ENCODE measurements around the gene SLC6A11. TPM values are rescaled to one million over a fixed set of nuclear protein-coding genes. Genes with fewer than 3 reads are reported as not detected.

Gene SLC6A11
- total RNA-seq, 1 donor = not detected

DNA sequence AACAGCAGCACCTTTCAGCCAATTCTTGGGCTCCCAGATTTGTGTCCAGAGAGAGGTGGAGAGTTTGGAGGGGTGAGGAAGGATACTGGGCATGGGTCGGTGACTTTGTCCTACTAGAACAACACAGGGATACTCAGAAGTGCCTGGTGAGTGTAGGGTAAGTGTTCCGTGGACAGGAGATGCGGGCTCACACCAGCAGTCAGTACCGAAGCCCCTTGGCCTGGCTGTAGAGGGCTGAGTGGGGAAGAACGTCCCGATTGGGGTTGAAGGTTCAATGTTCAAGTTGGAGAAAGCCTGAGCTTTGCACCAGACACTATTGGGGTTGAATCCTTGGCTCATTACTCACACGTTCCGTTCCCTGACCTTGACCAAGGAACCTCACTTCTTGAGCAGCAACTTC is 40.8 kb upstream of the SLC6A11 start:
- Histone ChIP-seq H3K36me3 (ENCODE audit: insufficient read depth, low read length) (no peaks in the 10 kb centered on the region), H3K4me1 (ENCODE audit: insufficient read depth, low read length) (no peaks in the 10 kb centered on the region), H3K79me2 (ENCODE audit: insufficient read depth, low read length) (no peaks in the 10 kb centered on the region), H3K4me2 (ENCODE audit: insufficient read depth, low read length) (no peak overlapping the region), H3K27me3 (ENCODE audit: insufficient read depth, low read length) (peaks cover 10% of the 10 kb centered on the region), H4K20me1 (ENCODE audit: insufficient read depth, low read length) (no peaks in the 10 kb centered on the region), H2AFZ (ENCODE audit: low read length) (no peak overlapping the region), H3K9me3 (ENCODE audit: low read depth, low read length) (no peaks in the 10 kb centered on the region), H3K27ac (ENCODE audit: low read depth, low read length) (no peak overlapping the region), H3K4me3 (ENCODE audit: insufficient read depth, low read length) (no peak overlapping the region)
- TF ChIP-seq, protein P1, sequence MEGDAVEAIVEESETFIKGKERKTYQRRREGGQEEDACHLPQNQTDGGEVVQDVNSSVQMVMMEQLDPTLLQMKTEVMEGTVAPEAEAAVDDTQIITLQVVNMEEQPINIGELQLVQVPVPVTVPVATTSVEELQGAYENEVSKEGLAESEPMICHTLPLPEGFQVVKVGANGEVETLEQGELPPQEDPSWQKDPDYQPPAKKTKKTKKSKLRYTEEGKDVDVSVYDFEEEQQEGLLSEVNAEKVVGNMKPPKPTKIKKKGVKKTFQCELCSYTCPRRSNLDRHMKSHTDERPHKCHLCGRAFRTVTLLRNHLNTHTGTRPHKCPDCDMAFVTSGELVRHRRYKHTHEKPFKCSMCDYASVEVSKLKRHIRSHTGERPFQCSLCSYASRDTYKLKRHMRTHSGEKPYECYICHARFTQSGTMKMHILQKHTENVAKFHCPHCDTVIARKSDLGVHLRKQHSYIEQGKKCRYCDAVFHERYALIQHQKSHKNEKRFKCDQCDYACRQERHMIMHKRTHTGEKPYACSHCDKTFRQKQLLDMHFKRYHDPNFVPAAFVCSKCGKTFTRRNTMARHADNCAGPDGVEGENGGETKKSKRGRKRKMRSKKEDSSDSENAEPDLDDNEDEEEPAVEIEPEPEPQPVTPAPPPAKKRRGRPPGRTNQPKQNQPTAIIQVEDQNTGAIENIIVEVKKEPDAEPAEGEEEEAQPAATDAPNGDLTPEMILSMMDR (IDR thresholded peaks at IDR 0.05; ENCODE audit: extremely low read depth, low read depth, low read length) = no peak
- DNase-seq (ENCODE audit: insufficient read length, low spot score, missing footprints) = no peak

DNA sequence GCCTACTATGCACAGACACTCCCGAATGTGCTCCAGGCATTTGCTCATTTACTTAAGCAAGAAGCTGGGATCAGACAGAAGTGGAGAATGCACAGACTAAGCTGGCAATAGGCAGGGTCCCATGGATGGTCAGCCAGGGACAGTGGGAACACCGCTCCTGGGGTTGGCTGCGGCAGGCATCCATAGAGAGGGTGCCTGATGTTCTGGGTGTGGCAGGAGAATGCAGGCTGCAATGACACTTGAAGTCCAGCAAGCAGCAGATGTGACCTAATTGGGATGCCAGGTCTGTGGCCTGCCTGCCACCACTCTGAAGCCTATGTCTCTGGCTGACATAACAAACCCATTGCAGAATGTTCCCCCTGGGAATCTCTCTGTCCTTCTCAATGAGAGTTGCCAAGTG is 40.2 kb upstream of the SLC6A11 start:
- H3K79me2 ChIP-seq (ENCODE audit: insufficient read depth, low read length) = no peaks in the 10 kb centered on the region
- no peaks in the 10 kb centered on the region for H4K20me1 ChIP-seq (ENCODE audit: insufficient read depth, low read length)
- H3K27me3 ChIP-seq (ENCODE audit: insufficient read depth, low read length) = peaks cover 10% of the 10 kb centered on the region
- no peak overlapping the region for H3K4me3 ChIP-seq (ENCODE audit: insufficient read depth, low read length)
- H3K36me3 ChIP-seq (ENCODE audit: insufficient read depth, low read length) = no peaks in the 10 kb centered on the region
- TF ChIP-seq, protein P1 (IDR thresholded peaks at IDR 0.05; ENCODE audit: extremely low read depth, low read depth, low read length) = no peak
- no peak overlapping the region for H3K27ac ChIP-seq (ENCODE audit: low read depth, low read length)
- no peak overlapping the region for H2AFZ ChIP-seq (ENCODE audit: low read length)
- no peak overlapping the region for H3K4me2 ChIP-seq (ENCODE audit: insufficient read depth, low read length)
- DNase-seq (ENCODE audit: insufficient read length, low spot score, missing footprints) = peak; percentile 62
- no peaks in the 10 kb centered on the region for H3K4me1 ChIP-seq (ENCODE audit: insufficient read depth, low read length)
- no peaks in the 10 kb centered on the region for H3K9me3 ChIP-seq (ENCODE audit: low read depth, low read length)

DNA sequence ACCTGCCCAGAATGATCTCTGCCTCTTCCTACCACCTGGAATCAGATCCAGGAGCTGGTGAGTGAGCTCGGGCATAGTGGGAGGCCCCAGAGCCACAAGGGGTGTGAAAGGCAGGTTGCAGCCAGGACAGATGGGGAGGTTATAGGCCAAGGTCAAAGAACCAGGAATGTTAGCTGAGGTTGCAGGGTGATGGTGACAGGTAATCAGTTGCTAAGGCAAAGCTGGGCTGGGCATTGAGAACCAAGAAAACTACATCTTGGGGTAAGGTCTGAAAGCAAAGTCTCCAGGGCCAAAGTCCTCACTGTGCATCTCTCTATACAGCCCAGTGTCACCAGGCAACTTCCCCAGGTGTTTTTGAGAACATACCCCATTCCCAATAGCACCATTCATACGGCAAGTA is 38.4 kb upstream of the SLC6A11 start:
- Histone ChIP-seq H3K79me2 (ENCODE audit: insufficient read depth, low read length) (no peaks in the 10 kb centered on the region), H3K36me3 (ENCODE audit: insufficient read depth, low read length) (no peaks in the 10 kb centered on the region), H3K4me1 (ENCODE audit: insufficient read depth, low read length) (no peaks in the 10 kb centered on the region), H3K27me3 (ENCODE audit: insufficient read depth, low read length) (peaks cover 3% of the 10 kb centered on the region), H3K4me3 (ENCODE audit: insufficient read depth, low read length) (no peak overlapping the region), H4K20me1 (ENCODE audit: insufficient read depth, low read length) (no peaks in the 10 kb centered on the region), H3K27ac (ENCODE audit: low read depth, low read length) (no peak overlapping the region), H2AFZ (ENCODE audit: low read length) (no peak overlapping the region), H3K9me3 (ENCODE audit: low read depth, low read length) (no peaks in the 10 kb centered on the region), H3K4me2 (ENCODE audit: insufficient read depth, low read length) (no peak overlapping the region)
- TF ChIP-seq, protein P1 (IDR thresholded peaks at IDR 0.05; ENCODE audit: extremely low read depth, low read depth, low read length) = no peak
- no peak for DNase-seq (ENCODE audit: insufficient read length, low spot score, missing footprints)

DNA sequence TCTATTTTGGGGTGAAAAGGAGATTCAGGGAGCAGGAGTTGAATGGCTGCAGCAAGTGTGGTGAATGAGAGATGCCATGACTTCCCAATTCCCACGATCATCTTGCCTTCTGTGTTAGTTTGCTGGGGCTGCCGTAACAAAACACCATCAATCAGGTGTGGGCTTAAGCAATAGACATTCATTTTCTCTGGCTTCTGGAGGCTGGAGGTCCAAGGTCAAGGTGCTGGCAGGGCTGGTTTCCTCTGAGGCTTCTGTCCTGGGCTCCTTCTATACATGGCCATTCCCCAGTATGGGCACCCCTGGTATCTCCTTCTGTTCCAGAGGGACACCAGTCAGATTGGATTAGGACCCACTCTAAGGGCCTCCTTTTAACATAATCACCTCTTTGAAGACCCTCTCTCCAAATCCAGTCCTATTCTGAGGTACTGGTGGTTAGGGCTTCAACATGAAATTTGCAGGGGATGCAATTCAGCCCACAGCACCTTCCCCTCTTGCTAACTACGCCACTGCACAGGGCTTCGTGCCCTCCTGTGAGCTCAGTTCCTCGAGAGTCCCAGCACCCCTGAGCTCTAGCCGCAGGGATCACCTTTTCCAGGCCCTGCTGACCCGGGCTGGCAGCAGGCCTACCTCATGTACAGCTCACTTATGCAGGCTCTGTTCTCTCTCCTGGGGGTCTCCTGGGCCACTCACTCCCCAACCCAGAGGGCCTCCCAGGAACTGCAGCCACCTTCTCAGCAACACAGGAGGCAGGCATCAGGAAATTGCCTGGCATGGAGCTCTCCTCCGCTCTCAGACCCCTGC is 37.3 kb upstream of the SLC6A11 start:
- H3K27ac ChIP-seq (ENCODE audit: low read depth, low read length) = no peak overlapping the region
- no peaks in the 10 kb centered on the region for H3K79me2 ChIP-seq (ENCODE audit: insufficient read depth, low read length)
- TF ChIP-seq, protein P1 (IDR thresholded peaks at IDR 0.05; ENCODE audit: extremely low read depth, low read depth, low read length) = no peak
- no peak overlapping the region for H3K4me3 ChIP-seq (ENCODE audit: insufficient read depth, low read length)
- H4K20me1 ChIP-seq (ENCODE audit: insufficient read depth, low read length) = no peaks in the 10 kb centered on the region
- H2AFZ ChIP-seq (ENCODE audit: low read length) = no peak overlapping the region
- H3K4me2 ChIP-seq (ENCODE audit: insufficient read depth, low read length) = no peak overlapping the region
- peaks cover 2% of the 10 kb centered on the region for H3K27me3 ChIP-seq (ENCODE audit: insufficient read depth, low read length)
- DNase-seq (ENCODE audit: insufficient read length, low spot score, missing footprints) = no peak
- no peaks in the 10 kb centered on the region for H3K4me1 ChIP-seq (ENCODE audit: insufficient read depth, low read length)
- H3K36me3 ChIP-seq (ENCODE audit: insufficient read depth, low read length) = no peaks in the 10 kb centered on the region
- H3K9me3 ChIP-seq (ENCODE audit: low read depth, low read length) = no peaks in the 10 kb centered on the region
